Measurements from ENCODE around the gene NCBP3.
A peak's percentile ranks its signal among the peaks of the same experiment; 100 is the strongest.
"Not testable (repeated sequence)": the region's sequence is repeated elsewhere in the genome, so short reads cannot be mapped to it uniquely, and the experiment has no call there.

Gene NCBP3

DNA sequence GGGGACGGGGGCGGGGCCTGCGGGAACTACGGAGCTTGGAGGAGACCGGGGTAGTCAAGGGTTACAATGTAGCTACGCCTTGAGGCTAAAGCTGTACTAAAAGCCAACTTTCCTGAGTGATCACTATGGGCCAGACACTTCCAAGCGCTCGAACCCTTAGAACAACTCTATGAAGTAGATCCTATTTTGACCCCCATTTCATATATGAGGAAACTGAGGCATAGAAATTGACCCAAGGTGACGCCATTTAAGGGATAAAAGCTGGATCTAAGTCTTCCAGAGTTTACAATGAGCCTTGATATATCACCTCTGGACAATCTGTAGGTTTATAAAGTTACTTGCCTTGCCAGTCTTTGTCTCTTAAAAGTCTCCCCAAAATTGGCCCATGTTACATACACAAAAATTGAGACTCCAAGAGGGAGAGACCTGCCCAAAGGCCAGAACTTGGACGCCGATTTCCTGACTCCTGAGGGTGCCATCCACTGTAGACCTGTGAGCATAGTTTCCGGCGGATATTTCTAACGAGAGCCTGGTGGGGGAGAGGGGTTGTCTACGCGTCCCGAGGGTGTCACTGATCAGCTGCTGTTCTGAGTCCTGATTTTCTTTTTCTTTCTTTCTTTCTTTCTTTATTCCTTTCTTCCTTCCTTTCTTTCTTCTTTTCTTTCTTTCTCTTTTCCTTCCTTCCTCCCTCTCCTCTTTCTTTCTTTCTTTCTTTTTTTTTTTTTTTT lies 555 bp upstream of the NCBP3 start:
- DNase-seq: no peak

DNA sequence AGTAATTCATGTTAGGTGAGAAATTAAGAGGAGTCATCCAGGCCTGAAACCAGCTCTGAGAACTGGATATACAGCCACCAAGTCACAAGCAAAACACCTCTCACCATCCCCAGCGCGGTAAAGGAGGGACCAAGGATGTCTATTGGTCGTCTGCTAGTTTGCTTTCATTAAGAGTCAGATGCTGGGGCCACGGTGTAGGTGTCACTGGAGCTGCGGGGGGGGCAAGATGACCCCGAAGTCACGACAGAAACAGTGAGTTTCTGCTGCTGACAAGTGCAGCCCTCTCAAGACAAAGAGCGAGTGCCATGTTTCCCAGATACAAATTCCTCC lies 790 bp downstream of the NCBP3 start:
- no peak for DNase-seq

DNA sequence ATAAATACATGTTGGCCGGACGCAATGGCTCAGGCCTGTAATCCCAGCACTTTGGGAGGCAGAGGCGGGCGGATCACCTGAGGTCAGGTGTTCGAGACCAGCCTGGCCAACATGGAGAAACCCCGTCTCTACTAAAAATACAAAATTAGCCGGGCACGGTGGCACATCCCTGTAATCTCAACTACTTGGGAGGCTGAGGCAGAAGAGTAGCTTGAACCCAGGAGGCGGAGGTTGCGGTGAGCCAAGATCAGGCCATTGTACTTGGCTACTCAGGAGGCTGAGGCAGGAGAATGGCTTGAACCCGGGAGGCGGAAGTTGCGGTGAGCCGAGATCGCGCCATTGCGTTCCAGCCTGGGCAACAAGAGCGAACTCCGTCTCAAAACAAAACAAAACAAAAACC lies 1.5 kb downstream of the NCBP3 start:
- DNase-seq: not testable (repeated sequence)

DNA sequence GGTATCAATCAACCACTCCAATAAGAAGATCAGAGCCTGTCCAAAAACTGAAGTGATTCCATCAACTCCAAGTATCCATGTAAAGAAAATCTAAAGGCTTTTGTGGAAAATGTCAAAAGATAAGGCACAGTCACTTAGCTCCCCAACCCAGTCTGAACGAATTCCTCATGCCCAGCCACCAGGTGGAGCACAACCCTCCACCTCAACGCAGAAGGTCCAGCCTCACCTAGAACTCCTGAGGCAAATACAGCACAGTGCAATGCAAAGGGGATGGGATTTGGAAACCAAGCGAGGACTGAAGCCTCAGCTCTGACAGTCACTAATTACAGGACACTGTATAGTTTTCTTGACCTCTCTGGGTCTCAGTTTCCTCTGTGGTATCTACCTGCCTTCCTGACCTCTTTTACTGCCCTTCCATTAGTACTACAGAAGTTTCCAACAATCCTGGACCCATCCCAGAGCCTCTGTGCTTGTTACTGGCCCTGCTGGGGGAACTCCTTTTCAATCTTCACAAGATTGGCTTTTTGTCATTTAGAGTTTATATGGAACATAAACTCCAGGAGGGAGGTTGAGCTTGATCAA lies 2.0 kb downstream of the NCBP3 start:
- DNase-seq: peak; percentile 6 to 38

DNA sequence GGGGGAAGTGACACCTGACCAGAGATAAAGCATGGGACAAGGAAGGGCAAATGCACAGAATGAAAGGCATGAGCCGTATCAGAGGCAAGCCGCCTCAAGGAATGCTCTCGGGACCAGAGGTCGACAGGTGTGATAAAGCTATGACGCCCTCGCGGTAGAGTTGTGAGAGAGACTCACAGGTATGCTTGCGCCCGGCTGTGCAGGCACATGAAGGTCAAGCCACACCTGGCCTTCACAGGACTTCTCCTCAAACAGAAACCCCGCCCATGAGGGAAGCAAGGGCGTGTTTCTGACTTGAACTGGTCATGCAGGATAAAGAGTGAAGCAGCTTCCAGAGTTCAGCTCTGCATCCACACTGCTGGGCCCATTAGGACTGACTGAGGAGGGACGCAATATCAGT lies 7.8 kb downstream of the NCBP3 start:
- no peak for DNase-seq

DNA sequence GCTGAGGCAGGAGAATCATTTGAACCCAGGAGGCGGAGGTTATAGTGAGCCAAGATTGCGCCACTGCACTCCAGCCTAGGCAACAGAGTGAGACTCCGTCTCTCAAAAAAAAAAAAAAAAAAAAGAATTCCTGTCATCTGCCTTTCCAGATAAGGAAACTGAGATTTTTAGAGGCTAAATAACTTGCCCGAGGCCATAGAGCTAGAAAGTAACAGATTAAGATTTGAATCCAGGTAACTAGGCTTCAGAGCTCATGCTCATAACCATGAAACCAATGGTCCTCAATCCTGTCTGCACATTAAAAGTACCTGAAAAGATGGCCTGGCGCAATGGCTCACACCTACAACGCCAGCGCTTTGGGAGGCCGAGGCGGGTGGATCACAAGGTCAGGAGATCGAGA lies 9.5 kb downstream of the NCBP3 start:
- DNase-seq: no peak

DNA sequence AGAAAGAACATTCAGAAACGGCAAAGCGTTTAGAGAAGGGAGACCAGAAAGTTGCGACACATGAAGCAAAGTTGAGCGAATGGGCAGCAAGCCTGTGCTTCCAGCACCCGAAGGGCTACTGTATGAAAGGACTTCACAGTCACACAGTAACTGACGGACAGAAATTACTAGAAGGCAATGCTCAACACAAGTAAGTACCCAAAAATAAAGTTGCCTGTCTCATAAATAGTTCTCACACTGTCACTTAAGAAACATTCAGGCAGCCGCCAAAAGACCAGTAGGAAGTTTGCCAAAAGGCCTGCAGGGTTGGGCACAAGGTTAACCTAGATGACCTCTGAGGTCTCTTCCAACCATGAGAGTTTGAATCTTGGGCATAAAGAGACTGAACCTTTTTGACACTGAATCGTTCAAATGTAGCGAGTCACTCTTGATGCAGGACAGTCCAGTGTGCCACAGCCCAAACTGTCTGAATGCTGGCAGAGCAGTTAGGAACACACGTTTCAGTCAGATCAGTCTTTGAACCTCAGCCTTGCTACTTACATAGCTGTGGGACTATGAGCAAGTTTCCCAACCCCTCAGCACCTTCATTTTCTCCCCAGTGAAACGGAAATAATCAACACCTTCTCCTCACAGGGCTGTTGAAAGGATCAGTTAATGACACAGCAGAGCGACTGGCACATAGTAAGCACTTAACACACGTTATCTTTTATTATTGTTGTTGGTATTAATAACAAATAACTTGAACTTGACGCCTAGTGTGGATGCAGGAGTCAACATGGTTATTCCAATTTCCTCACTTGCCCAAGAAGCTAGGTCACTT lies 10.4 kb downstream of the NCBP3 start:
- DNase-seq: no peak

DNA sequence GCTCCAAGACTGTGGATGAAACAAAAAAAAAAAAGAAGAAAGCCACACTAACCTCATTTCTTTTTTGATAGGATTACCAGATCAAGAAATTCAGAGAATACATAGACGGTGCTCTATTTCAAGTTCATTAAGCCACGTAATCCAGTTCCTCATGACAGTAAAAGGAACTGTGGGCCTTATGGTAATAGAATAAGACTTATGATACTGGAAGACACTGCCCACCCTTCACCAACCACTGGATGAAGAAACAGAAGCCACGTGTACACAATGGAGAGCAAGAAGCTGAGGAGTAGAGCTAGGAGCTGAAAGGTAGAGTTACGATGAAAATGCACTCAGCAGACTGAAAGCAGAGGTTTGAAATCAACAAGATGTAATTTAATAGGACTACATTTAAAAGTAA lies 11.2 kb downstream of the NCBP3 start:
- no peak for DNase-seq

DNA sequence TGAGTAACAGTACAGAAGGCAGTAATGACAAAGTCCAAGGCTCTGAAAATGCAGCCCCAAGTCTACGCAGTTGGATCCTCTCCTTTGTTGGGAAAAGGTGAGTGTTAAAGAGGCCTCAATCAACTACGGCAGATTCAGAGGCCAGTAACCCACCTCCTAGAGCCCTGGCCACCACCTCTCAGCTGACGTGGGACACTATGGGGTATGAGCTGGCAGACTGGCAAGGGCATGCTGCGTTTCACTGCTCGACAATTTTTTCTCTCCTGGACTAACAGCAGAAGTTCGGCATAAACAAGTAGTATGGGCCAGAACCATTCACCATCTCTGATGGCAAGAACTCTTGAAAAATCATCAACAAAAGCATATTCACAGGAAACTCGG lies 17.2 kb downstream of the NCBP3 start:
- no peak for DNase-seq

DNA sequence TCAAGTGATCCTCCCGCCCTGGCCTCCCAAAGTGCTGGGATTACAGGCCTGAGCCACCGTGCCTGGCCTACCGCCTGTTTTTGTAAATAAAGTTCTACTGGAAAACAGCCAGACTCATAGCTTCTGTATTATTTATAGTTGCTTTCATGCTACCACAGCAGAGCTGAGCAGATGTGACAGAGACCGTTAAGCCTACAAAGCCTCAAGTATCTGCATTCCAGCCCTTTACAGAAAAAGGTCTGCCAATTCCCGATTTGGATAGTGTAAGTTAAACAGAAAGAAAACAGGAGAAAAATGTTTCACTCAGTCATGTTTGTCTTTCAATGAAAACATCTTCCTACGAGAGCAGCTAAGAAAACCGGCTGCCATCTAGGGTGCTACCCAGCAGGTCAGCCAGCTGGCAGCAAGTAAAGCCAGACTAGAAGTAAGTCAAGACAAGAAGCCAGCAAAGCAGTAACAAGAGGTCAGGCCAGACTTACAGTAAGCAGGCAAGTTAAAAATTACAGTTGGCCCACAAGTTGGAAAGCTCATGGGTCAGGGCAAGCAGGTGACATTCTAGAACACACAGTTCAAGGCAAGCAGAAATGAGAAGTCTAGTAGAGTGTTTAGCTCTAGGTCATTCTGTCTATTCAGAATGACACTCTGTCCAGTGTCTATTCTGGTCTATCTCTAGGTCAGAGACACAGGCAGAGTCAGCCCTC lies 17.7 kb downstream of the NCBP3 start:
- DNase-seq: no peak

DNA sequence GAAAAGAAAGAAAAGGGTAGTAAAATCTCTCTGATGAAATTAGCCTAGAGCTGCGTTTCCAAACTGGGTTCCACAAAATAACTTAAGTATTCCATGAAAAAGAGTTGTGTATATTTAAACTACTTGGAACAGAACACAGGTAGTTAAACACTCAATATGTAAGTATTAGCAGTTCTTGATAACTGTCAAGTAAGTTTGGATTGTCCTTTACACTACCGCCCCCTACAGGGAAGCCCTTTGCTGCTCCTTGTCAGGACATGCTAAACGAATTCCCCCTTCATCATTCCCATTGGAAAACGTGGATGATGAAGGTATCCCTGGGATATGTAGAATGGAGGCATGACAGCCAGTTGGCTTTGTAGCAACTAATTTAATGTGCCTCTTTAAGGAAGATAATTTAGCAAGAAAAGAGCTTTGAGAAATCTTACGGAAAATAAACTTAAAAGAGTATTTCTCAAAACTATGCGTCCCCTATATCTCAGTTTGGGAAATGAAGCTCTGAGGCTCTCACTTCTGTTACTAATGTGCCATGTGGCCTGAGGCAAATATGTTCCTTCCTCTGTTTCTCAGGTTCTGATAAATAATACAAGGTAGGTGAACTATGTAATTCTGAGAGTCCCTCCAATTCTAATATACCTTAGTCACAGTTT lies 18.8 kb downstream of the NCBP3 start:
- DNase-seq: peak in 1 of 2 experiments; percentile 43

DNA sequence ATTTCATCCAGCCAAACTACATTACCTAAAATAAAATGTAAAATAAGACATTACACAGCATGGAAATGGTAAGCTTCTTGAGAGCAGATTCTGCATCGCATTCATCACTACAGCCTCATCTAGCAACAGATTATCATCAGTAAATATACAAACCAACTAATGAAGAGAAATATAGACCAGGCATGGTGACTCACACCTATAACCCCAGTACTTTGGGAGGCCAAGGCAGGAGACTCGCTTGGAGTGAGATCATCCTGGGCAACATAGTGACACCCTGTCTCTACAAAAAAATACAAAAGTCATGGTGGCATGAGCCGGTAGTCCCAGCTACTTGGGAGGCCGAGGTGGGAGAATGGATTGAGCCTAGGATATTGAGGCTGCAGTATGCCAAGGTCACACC lies 19.9 kb downstream of the NCBP3 start:
- DNase-seq: no peak

DNA sequence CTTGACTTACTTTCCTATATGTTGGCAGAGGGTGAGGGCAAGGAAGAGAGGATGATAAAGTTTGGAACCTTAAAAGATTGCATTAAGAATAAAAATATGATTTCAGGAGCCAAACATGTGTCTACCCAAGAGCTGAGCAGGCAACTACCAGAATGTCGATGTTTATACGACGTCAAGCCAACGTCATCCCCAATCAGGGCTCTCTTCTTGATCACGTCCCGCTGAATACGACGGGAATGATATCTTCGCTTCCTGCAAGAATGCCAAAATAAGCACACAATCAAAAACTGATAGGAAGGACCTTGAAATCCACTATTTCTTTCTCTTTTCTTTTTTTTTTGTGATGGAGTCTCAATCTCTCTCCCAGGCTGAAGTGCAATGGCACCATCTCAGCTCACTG lies 24.9 kb downstream of the NCBP3 start:
- no peak for DNase-seq

DNA sequence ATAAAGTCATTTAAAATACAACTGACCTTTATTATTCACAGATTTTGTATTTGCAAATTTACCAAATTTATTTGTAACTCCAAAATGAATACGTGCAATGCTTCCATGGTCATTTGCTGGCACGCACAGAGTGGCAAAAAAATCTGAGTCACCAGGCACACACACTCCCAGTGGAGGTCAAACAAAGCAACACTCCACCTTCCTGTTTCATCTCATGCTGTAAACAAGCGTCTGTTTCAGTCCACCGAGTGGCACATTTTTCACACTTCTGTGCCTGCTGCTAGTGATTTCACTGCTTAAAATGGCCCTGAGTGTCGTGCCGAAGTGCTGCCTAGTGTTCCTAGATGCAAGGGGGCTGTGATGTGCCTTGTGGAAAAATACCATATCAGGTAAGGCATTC lies 27.3 kb downstream of the NCBP3 start:
- DNase-seq: no peak

DNA sequence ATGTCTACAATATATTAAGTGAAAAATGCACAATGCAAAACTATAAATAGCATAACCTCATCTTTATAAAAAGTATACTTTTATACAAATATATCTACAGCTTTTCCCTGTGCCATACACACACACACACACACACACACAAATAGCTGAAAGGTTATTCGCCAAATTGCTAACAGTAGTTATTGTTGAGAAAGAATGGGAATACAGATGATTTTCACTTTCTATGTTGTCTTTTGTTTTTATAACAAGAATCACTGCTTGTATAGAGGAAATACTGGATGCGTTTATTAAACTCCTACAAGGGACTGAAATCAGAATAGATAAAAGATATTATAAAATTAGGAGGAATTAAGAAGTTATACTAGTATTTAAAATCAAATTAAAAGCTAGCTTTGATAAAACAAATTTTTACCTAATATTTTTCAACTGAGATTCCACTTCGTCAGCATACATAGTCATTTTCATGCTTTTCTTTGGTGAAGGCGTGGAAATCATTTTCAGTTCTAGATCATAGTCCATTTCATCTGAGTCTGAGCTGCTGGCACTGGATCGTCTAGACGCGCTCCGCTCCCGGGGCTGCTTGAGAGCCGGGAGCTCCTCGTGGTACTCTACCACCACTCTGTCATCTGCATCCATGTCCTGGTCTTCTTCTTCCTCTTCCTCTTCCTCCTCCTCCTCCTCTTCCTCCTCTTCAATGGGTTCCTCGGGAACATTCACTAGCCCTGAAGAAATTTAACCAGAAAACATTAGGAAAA lies 28.0 kb downstream of the NCBP3 start:
- no peak for DNase-seq

DNA sequence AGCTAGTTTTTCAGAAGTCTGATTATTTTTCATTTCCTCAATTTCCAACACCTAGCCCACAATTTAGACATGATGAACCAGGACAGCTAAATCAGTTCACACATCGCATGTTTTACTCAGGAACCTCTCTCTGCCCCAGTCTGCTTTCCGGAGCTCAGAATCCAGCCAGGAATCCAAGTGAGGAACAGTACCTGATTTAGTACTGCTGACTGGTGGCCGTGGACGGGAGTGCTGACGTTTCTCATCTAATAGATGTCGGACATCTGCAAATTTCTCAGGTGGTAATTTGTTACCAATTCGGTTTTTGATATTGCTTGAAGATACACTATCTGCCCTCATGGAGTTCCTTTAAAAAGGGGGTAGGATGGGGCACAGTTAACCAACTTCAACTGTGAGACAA lies 30.1 kb downstream of the NCBP3 start:
- DNase-seq: no peak

DNA sequence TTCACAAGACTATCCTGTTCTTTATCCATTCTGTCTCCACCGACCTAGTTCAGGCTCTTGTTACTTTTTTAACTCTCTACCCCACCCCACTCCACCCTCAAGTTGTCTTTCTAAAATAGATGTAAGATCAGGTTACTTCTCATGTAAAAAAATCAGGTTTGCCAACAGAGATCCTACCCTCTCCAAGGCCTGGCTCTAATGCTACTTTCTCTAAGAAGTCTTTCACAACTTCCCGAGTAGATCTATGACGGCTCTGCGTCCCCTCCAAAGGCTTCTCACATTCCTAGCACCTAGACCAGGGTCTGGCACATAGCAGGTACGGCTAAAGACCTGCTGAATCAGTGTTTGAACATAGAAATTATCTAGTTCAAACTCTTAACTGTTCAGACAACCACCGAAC lies 30.9 kb downstream of the NCBP3 start:
- no peak for DNase-seq

DNA sequence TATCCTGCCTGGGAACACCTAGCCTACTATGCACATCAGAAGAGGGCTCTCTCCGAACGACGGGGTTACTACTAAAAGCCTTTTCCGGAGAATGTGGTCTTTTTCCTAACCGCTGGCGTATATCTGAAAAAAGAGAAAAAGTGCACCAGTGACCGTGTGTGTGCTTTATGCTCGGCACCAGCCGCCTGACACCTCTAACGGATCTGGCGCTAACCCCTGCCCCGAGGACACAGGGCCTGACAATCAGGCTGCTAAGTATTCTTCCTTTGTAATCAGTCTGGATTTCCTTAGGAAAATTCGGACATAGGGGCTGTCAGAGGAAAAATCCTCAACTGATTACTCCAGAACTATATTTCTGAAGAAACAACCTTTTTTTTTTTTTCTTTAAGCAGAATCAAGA lies 31.7 kb downstream of the NCBP3 start:
- DNase-seq: no peak

DNA sequence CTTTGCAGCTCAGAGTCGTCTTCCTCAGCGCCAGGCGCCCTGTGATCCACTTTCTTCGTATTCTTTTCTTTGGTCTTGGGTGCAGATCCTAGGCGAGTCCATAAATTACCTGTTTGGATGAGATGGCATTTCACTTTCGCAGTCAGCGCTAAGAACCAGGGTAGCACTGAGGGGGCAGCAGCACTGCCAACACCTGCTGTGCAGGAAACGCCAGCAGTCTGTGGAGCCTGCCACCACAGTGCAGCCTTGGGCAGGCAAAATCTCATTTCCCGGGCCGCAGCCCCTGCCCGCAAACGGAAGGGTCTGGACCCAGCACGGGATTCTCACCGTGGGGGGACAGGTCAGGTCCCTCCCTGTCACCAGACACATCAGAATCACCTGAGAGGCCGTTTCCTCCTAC lies 32.9 kb downstream of the NCBP3 start:
- no peak for DNase-seq

DNA sequence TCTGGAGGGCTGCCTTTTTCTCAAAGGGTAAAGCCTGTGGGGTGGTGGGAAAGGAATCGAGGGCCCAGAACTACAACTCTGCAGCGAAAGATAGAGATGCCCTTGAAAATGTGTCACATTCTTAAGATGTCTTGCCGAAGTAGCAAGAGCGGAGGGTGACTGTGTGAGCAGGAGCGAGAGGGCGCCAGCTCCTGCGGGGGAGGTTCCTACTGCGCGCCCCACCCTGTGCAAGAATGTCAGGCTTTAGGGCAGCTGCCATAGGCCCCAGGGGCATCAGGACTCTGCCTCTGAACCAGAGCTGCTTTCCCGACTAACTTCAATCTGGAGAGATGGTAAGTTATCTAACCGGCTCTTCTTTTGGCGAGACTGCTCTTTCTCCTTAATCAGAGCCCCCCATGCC lies 33.3 kb downstream of the NCBP3 start:
- no peak for DNase-seq

DNA sequence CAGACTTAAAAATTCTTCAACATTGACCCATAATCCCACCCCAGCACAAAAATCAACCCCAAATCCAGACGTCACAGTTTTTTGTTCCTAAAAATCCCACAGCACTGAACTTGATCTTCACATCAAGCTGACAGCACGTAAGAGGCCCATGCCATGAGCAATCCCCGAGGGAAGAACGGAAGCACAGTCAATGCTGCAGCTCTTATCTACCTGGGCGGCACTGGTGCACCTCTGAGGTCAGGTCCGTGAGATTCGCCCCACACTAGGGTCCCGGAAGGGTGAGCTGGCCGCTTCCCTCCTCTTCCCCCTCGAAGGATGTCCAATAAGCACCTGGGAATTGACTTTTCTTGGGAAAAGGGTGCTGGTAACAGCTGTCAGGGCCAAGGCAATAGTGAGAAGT lies 33.8 kb downstream of the NCBP3 start:
- DNase-seq: no peak

DNA sequence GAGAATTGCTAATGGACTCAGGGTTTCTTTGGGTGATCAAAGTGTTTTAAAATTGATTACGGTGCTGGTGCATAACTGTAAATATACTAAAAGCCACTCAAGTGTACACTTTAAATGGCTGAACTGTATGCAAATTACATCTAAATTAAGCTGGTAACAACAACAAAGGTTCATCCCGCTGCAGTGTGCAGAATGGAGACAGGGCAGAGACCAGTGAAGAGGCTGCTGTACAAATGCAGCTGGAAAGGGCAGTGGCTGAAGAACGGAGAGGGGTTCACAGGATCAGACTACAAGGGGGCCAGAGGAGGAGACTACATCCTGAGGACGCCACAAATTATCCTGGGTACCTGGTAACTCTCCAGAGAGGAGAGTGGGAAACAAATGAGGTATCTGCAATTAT lies 36.0 kb downstream of the NCBP3 start:
- DNase-seq: no peak

DNA sequence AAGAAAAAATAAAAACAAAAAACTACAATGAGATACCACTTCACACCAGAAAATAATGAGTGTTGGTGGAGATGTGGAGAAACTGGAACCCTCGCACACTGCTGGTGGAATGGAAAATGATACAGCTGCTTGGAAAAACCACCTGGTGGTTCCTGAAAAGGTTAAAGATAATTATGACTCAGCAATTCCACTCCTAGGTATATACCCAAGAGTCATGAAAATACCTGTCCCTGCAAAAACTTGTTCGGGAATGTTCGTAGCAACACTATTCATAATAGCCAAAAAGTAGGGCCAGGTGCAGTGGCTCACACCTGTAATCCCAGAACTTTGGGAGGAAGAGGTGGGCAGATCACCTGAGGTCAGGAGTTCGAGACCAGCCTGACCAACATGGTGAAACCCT lies 36.9 kb downstream of the NCBP3 start:
- DNase-seq: no peak
